Nephron progenitor cell (in vitro differentiated cells): ENCODE results near the gene TMEM40.

ENCODE experiments used
- DNase-seq: peaks from one replicate; pipeline ENCODE4 v3.0.0; 2021
- H3K27ac Mint-ChIP-seq: 2 replicates; pipeline ENCODE4 v1.8.0; 2021; ENCODE audit warnings: mild to moderate bottlenecking, moderate library complexity, mixed read lengths
- H3K27me3 Mint-ChIP-seq: 2 replicates; pipeline ENCODE4 v1.8.0; 2021; ENCODE audit warnings: mild to moderate bottlenecking, low read depth, mixed read lengths; ENCODE audit not compliant: poor library complexity
- H3K36me3 Mint-ChIP-seq: 2 replicates; pipeline ENCODE4 v1.8.0; 2021; ENCODE audit warnings: low read depth, mixed read lengths
- H3K4me1 Mint-ChIP-seq: 2 replicates; pipeline ENCODE4 v1.8.0; 2021; ENCODE audit warnings: mixed read lengths
- H3K4me3 Mint-ChIP-seq: 2 replicates; pipeline ENCODE4 v1.8.0; 2021; ENCODE audit warnings: mild to moderate bottlenecking, moderate library complexity, mixed read lengths
- H3K9me3 Mint-ChIP-seq: 2 replicates; pipeline ENCODE4 v1.8.0; 2021; ENCODE audit warnings: mild to moderate bottlenecking, moderate library complexity, mixed read lengths
- CTCF ChIP-seq: fragments of 200-600 bp; sonication (generic); IDR thresholded peaks from 2 replicates; pipeline ENCODE4 v1.5.0; 2021; ENCODE audit warnings: antibody characterized with exemption

TMEM40 gene

DNA sequence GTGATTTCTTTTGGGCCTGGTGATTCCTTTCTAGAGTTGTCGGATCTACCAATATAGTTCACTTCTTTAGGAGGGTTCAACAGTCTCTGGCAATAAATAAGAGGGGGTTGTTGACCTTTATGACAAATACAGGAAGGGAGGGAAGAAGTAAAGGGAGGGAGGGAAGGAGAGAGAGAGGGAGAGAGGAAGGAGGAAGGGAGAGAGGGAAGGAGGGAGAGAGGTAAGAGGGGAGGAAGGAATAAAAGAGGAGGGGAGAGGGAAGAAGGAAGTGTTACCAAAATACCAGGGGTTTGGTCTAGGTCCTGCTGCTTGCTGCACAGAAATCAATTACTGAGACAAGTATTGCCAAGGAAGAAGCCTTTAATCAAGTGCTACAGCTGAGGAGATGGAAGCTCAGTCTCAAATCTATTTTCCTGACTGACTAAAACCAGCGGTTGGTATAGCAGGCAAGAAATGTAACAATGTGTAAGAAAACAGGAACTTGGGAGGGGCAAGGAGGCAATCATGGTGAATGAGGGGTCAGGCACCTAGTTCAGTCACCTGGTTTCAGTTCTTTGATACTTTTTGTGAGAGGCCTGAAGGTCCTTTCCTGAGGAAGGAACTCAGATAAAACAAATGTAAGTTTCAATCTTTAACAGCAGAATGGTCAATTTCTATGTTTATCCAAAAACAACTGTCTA, 14.1 kb upstream of the TMEM40 start:
- peaks cover 15% of the 10 kb centered on the region for H3K4me1 Mint-ChIP-seq
- no peak overlapping the region for H3K4me3 Mint-ChIP-seq
- no peaks in the 10 kb centered on the region for H3K36me3 Mint-ChIP-seq
- H3K27me3 Mint-ChIP-seq, result peaks cover 19% of the 10 kb centered on the region
- H3K9me3 Mint-ChIP-seq, result peaks cover 10% of the 10 kb centered on the region
- no peak overlapping the region for H3K27ac Mint-ChIP-seq
- no peak for DNase-seq
- TF ChIP-seq CTCF, result no peak

DNA sequence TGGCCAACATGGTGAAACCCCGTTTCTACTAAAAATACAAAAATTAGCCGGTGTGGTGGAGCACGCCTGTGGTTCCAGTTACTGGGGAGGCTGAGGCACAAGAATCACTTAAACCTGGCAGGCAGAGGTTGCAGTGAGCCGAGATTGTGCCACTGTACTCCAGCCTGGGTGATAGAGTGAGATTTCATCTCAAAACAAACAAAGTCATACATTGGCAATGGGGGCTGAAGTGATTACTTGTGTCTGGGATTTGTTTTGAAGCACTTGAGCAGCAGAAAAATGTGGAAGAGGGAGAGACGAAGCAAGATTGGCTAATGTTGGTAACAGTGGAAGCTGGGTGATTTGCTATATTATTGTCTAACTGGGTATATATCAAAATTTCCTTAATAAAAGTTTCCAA, 13.4 kb upstream of the TMEM40 start:
- peaks cover 10% of the 10 kb centered on the region for H3K9me3 Mint-ChIP-seq
- no peaks in the 10 kb centered on the region for H3K36me3 Mint-ChIP-seq

DNA sequence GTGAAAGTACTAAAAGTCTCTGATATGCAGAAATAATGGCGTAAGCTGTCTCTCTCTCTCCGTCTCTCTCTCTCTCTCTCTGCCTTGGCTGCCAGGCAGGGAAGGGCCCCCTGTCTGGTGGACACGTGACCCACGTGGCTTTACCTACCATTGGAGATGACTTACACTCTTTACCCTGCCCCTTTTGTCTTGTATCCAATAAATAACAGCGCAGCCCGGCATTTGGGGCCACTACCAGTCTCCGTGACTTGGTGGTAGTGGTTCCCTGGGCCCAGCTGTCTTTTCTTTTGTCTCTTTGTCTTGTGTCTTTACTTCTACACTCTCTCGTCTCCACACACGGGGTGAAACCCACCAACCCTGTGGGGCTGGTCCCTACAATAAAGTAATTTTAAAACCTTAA, 12.2 kb upstream of the TMEM40 start:
- no peak for DNase-seq
- no peak overlapping the region for H3K27ac Mint-ChIP-seq

More for the DNA sequence above, 13.4 kb upstream of the TMEM40 start:
- Mint-ChIP-seq H3K27me3 (peaks cover 19% of the 10 kb centered on the region), H3K27ac (no peak overlapping the region), H3K4me3 (no peak overlapping the region), H3K4me1 (peaks cover 15% of the 10 kb centered on the region)
- TF ChIP-seq CTCF, result no peak
- no peak for DNase-seq

DNA sequence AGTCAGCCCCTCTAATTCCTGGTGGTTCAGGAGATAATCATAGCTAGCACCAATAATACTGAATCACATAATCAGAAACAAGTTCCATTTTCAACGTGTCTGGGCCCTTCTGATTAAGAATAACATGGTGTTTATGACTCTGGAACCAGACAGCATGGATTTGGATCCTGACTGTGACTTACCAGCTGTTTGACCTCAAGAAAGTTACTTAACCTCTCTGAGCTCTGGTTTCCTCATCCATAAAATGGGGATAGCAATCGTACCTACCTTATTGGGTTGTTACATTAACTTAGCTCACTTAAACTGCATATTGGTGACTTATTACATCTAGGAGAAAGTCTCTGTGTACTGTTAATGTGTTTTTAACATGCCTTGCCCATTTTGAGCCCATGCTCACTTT, 10.7 kb upstream of the TMEM40 start:
- Mint-ChIP-seq H3K36me3 (no peaks in the 10 kb centered on the region), H3K4me1 (peaks cover 15% of the 10 kb centered on the region), H3K27ac (no peak overlapping the region), H3K9me3 (peaks cover 9% of the 10 kb centered on the region), H3K4me3 (no peak overlapping the region), H3K27me3 (peaks cover 17% of the 10 kb centered on the region)
- TF ChIP-seq CTCF, result no peak
- no peak for DNase-seq

More for the DNA sequence above, 12.2 kb upstream of the TMEM40 start:
- no peaks in the 10 kb centered on the region for H3K36me3 Mint-ChIP-seq
- H3K27me3 Mint-ChIP-seq, result peaks cover 19% of the 10 kb centered on the region
- peaks cover 15% of the 10 kb centered on the region for H3K4me1 Mint-ChIP-seq
- TF ChIP-seq CTCF, result no peak
- H3K4me3 Mint-ChIP-seq, result no peak overlapping the region
- peaks cover 10% of the 10 kb centered on the region for H3K9me3 Mint-ChIP-seq

DNA sequence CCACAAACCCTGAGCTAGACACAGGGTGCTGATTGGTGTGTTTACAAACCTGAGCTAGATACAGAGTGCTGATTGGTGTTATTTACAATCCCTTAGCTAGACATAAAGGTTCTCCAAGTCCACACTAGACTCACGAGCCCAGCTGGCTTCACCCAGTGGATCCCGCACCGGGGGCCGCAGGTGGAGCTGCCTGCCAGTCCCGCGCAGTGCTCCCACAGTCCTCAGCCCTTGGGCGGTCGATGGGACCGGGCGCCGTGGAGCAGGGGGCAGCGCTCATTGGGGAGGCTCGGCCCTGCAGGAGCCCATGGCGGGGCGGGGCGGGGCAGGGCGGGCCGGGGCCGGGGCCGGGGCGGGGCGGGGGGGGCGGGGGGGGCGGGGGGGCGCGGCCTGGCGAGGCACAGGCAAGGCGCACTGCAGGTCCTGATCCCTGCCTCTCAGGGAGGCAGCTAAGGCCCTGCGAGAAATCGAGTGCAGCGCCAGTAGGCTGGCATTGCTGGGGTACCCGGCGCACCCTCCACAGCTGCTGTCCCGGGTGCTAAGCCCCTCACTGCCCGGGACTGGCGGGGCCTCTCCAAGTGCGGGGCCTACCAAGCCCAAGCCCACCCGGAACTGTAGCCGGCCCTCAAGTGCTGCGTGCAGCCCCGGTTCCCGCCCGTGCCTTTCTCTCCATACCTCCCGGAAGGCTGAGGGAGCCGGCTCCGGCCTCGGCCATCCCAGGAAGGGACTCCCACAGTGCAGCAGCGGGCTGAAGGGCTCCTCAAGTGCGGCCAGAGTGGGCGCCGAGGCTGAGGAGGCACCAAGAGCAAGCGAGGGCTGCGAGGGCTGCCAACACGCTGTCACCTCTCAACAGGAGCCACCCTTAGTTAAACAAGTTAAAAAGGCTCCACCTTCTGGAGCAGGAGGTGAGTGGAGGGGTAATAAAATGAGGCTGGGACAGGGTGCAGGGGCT, 9.8 kb upstream of the TMEM40 start:
- Mint-ChIP-seq H3K4me3 (no peak overlapping the region), H3K36me3 (no peaks in the 10 kb centered on the region), H3K27me3 (peaks cover 10% of the 10 kb centered on the region), H3K27ac (no peak overlapping the region), H3K9me3 (peaks cover under 1% of the 10 kb centered on the region), H3K4me1 (peaks cover 15% of the 10 kb centered on the region)
- DNase-seq, result no peak
- TF ChIP-seq CTCF, result no peak
